Tibial nerve (tissue), 3 donors: Measurements from ENCODE around the gene RTN3.

Experiments used
- POLR2A ChIP-seq, 2 donors: fragments of 450-650 bp; IDR thresholded peaks; one replicate each; pipeline ENCODE4 v1.6.1; 2017; ENCODE audit warnings: antibody characterized with exemption in 2 of 2, mild to moderate bottlenecking in 2 of 2, moderate library complexity in 2 of 2
- TF ChIP-seq, protein P1 (sequence below), 5 experiments: fragments of 200-600 bp in 3 of 5; fragments of 450-650 bp in 2 of 5; sonication (generic) in 3 of 5; IDR thresholded peaks; one replicate each; pipeline ENCODE4 v1.5.1; 2016 to 2019; ENCODE audit warnings: antibody characterized with exemption in 5 of 5, mild to moderate bottlenecking in 3 of 5, moderate library complexity in 2 of 5

DNA sequence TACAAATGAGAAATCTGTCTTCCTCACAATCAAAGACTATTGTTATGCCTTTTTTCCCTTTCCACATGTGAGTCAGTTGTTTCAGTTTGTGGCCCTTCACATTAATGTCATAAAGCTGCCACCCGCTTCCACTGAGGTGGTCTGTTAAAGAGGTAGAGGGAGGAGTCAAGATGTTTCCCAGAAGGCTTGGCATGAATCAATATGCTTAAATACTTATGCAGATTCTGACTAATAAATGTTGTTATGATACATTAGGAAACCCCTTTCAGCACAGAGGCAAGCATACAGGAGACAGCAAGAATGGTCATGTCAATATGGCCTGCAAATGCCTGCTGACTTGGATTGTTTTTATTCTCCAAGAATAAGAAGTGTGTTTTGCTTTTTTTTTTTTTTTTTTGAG, 6.5 kb downstream of the RTN3 start:
- TF ChIP-seq POLR2A (IDR thresholded peaks at IDR 0.05) = no peak
- TF ChIP-seq, protein P1, sequence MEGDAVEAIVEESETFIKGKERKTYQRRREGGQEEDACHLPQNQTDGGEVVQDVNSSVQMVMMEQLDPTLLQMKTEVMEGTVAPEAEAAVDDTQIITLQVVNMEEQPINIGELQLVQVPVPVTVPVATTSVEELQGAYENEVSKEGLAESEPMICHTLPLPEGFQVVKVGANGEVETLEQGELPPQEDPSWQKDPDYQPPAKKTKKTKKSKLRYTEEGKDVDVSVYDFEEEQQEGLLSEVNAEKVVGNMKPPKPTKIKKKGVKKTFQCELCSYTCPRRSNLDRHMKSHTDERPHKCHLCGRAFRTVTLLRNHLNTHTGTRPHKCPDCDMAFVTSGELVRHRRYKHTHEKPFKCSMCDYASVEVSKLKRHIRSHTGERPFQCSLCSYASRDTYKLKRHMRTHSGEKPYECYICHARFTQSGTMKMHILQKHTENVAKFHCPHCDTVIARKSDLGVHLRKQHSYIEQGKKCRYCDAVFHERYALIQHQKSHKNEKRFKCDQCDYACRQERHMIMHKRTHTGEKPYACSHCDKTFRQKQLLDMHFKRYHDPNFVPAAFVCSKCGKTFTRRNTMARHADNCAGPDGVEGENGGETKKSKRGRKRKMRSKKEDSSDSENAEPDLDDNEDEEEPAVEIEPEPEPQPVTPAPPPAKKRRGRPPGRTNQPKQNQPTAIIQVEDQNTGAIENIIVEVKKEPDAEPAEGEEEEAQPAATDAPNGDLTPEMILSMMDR (IDR thresholded peaks at IDR 0.05) = no peak
